Stimulated activated effector memory CD8-positive, alpha-beta T cell treated with anti-CD3 and anti-CD28 coated beads, Interleukin-12 subunit alpha, Interleukin-12 subunit beta, amount 100 ng/mL, for 72 hours (primary cell): ENCODE results near the gene C7orf57.
A peak's percentile ranks its signal among the peaks of the same experiment; 100 is the strongest.

Experiments used
- ATAC-seq: fragments of 150-1000 bp; cut with Tn5 transposase; 2 replicates; pipeline ENCODE4 v1.10.0; 2021
- DNase-seq, 2 donors: peaks; one replicate each; pipeline ENCODE4 v3.0.0; 2021 to 2022; ENCODE audit warnings: low spot score in 2 of 2
- H3K27ac Mint-ChIP-seq: one replicate; pipeline ENCODE4 v1.8.0; 2022; ENCODE audit warnings: mild to moderate bottlenecking, mixed read lengths
- H3K36me3 Mint-ChIP-seq: one replicate; pipeline ENCODE4 v1.8.0; 2022; ENCODE audit warnings: mild to moderate bottlenecking, mixed read lengths
- H3K4me1 Mint-ChIP-seq: one replicate; pipeline ENCODE4 v1.8.0; 2022; ENCODE audit warnings: mixed read lengths
- H3K4me3 Mint-ChIP-seq: one replicate; pipeline ENCODE4 v1.8.0; 2022; ENCODE audit warnings: mild to moderate bottlenecking, mixed read lengths
- H3K9me3 Mint-ChIP-seq: one replicate; pipeline ENCODE4 v1.8.0; 2022; ENCODE audit warnings: mixed read lengths

C7orf57 gene

DNA sequence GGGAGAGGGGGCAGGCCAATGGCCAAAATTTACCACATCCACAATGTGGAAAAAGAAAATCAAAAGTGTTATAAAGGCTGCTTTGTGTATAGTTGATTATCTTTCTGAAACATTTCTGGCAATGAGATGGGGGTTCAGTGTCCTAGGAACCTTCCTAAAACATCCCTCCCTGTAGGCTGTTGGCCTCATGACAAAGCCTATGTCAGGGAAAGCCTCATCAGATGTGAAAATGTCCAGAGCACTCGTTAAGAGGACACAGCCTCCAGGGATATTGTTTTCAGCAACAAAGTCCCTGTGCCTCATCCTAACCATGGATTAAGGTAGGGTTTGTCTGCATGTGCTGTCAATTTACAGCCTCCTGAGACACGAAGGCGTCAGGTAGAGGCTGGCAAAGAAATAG is 23.4 kb upstream of the C7orf57 start:
- H3K9me3 Mint-ChIP-seq: no peaks in the 10 kb centered on the region
- no peak overlapping the region for H3K4me3 Mint-ChIP-seq
- H3K36me3 Mint-ChIP-seq: no peaks in the 10 kb centered on the region
- ATAC-seq: no peak
- H3K27ac Mint-ChIP-seq: no peak overlapping the region
- no peaks in the 10 kb centered on the region for H3K4me1 Mint-ChIP-seq
- no peak for DNase-seq

DNA sequence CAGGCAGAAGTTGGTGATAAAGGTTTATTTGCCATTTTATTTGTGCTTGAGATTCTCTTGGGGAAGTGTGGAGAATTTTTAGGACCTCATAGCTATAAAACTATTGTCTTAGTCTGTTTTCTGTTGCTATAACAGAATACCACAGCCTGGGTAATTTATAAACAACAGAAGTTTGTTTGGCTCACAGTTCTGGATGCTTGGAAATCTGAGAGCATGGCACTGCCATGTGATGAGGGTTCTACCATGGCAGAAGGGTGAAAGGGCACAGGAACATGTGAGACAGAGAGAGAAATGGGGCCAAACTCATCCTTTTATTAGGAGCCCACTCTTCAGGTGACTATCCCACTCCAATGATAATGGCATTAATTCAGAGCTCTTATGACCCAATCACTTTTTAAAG is 18.7 kb upstream of the C7orf57 start:
- no peaks in the 10 kb centered on the region for H3K4me1 Mint-ChIP-seq
- no peak for ATAC-seq
- no peak overlapping the region for H3K4me3 Mint-ChIP-seq
- peaks cover 9% of the 10 kb centered on the region for H3K9me3 Mint-ChIP-seq
- no peak for DNase-seq
- H3K36me3 Mint-ChIP-seq: no peaks in the 10 kb centered on the region
- H3K27ac Mint-ChIP-seq: no peak overlapping the region

- no peak for ATAC-seq
- Mint-ChIP-seq H3K9me3 (peaks cover 12% of the 10 kb centered on the region), H3K4me3 (no peak overlapping the region), H3K4me1 (no peaks in the 10 kb centered on the region), H3K36me3 (no peaks in the 10 kb centered on the region), H3K27ac (no peak overlapping the region)
- DNase-seq: no peak
Observed at GRCh38 chr7:48017674-48018073, 17.7 kb upstream of the C7orf57 start.

DNA sequence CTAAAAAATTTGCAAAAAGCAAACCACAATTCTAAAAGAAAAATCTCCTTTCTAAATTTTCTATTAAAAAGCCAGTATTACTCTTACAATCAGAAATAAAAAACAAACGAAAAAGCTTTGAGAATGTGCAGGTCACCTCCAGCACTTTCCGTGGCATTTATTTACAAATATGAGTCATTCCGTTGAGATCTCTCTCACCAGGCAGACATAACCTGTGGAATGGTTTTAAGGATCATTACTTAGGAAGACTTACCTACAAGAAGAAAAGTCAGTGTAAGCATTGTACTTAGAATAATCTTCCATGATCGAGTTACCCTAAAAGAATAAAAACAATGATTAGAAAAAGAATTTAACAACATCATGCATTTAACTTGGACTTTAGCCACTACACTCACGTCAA is 9.7 kb upstream of the C7orf57 start:
- Mint-ChIP-seq H3K27ac (no peak overlapping the region), H3K36me3 (no peaks in the 10 kb centered on the region), H3K4me1 (no peaks in the 10 kb centered on the region), H3K9me3 (peaks cover 7% of the 10 kb centered on the region), H3K4me3 (no peak overlapping the region)
- DNase-seq (no peak), ATAC-seq (no peak)

- no peaks in the 10 kb centered on the region for H3K9me3 Mint-ChIP-seq
- no peak within 1 kb of the TSS for H3K4me3 Mint-ChIP-seq
- DNase-seq: no peak
- H3K27ac Mint-ChIP-seq: no peak within 1 kb of the TSS
- H3K4me1 Mint-ChIP-seq: no peaks in the 10 kb centered on the region
- H3K36me3 Mint-ChIP-seq: no peaks in the 10 kb centered on the region
- no peak for ATAC-seq
Observed at GRCh38 chr7:48028938-48029337, 6.4 kb upstream of the C7orf57 start, which contains the start of gene SUN3. Gene SUN3 (minus strand): TSS chr7:48029107. CDS start chr7:48028938, 169 bp downstream.

DNA sequence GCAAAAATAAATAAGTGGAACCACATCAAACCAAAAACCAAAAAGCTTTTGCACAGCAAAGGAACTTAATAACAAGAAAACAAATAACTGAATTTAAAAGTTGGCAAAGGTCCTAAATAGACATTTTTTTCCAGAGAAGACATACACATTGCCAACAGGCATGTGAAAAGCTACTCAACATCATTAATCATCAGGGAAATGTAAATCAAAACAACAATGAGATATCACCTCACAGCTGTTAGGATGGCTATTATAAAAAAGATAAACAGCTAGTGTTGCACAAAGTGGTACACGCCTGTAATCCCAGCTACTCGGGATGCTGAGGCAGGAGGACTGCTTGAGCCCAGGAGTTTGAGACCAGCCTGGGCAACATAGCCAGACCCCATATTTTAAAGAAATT is 4.2 kb upstream of the C7orf57 start:
- H3K4me1 Mint-ChIP-seq: peaks cover 7% of the 10 kb centered on the region
- H3K36me3 Mint-ChIP-seq: peaks cover 11% of the 10 kb centered on the region
- H3K27ac Mint-ChIP-seq: no peak overlapping the region
- H3K4me3 Mint-ChIP-seq: no peak overlapping the region
- DNase-seq: no peak
- ATAC-seq: no peak
- no peaks in the 10 kb centered on the region for H3K9me3 Mint-ChIP-seq

DNA sequence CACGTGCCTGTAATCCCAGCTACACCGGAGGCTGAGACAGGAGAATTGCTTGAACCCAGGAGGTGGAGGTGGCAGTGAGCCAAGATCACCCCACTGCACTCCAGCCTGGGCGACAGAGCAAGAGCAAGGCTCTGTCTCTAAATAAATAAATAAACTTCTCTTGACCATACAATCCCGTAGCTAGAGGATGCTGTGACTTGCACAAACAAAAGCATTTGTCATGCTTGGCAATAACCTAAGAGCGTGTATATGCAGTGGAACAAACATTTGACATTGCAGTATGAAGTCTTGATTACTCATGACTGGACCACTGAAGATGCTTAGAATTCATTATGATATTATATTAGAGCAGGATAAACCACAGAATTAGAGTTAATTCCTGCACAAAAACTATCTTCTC is 1.4 kb upstream of the C7orf57 start:
- ATAC-seq (no peak), DNase-seq (no peak)
- Mint-ChIP-seq H3K27ac (no peak overlapping the region), H3K4me3 (no peak overlapping the region), H3K36me3 (peaks cover 12% of the 10 kb centered on the region), H3K4me1 (peaks cover 12% of the 10 kb centered on the region), H3K9me3 (no peaks in the 10 kb centered on the region)

DNA sequence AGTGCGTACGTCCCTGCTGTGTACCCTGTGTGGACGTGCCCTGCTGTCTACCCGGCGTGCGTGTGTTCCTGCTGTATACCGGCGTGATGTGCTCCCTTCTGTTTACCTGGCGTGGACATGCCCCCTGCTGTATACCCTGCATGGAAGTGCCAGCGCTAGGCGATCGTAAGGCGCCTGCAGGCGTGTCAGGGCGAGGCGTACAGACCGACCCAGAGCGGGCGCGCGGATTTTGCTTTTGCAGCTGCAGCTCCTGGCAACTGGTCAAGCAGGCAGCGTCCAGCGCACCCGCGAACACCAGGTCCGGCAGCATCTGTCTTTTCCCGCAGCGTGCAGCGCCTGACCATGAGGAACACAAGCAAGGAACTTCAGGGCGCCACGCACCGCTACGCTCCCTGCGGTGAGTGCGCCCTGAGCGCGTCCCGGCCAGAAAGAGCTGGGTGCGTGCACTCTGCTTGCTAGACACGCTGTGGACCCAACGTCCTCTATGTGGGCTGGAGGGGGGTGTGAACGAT is 680 bp downstream of the C7orf57 start:
- peak; percentile 24 for ATAC-seq
- peak overlapping the region; percentile 18 for H3K27ac Mint-ChIP-seq

GRCh38 chr7:48038815-48039506 is 3.6 kb downstream of the C7orf57 start:
- DNase-seq: no peak
- ATAC-seq: no peak
- Mint-ChIP-seq H3K36me3 (peaks cover 19% of the 10 kb centered on the region), H3K9me3 (no peaks in the 10 kb centered on the region), H3K4me3 (no peak overlapping the region), H3K4me1 (peaks cover 47% of the 10 kb centered on the region), H3K27ac (no peak overlapping the region)

More for the DNA sequence above, 680 bp downstream of the C7orf57 start:
- DNase-seq: no peak
- Mint-ChIP-seq H3K4me1 (peaks cover 21% of the 10 kb centered on the region), H3K9me3 (no peaks in the 10 kb centered on the region), H3K4me3 (peak overlapping the region; percentile 81), H3K36me3 (peaks cover 13% of the 10 kb centered on the region)

GRCh38 chr7:48040944-48041652 is 5.8 kb downstream of the C7orf57 start:
- no peaks in the 10 kb centered on the region for H3K9me3 Mint-ChIP-seq
- ATAC-seq: peak; percentile 29
- H3K36me3 Mint-ChIP-seq: peaks cover 8% of the 10 kb centered on the region
- peak overlapping the region; percentile 91 for H3K27ac Mint-ChIP-seq
- H3K4me1 Mint-ChIP-seq: peaks cover 58% of the 10 kb centered on the region
- peak overlapping the region; percentile 54 for H3K4me3 Mint-ChIP-seq
- no peak for DNase-seq

DNA sequence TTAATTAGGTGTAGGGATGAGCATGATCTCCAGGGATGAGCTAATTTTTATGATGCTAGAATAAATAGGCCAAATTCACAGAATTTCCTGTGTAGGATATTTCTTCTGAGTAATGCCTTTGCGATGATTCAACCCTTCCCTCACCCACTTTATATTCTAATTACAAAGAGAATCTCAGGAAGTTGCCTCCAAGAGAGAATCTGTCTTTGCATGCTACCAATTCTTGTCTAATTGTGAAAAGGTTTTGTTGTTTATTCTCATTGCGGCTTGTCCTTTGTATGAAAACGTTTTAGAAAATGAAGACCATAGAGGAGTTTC is 6.3 kb downstream of the C7orf57 start:
- Mint-ChIP-seq H3K9me3 (no peaks in the 10 kb centered on the region), H3K27ac (peak overlapping the region; percentile 91), H3K36me3 (peaks cover 7% of the 10 kb centered on the region), H3K4me1 (peaks cover 56% of the 10 kb centered on the region), H3K4me3 (peak overlapping the region; percentile 54)
- DNase-seq (no peak), ATAC-seq (peak; percentile 72)

DNA sequence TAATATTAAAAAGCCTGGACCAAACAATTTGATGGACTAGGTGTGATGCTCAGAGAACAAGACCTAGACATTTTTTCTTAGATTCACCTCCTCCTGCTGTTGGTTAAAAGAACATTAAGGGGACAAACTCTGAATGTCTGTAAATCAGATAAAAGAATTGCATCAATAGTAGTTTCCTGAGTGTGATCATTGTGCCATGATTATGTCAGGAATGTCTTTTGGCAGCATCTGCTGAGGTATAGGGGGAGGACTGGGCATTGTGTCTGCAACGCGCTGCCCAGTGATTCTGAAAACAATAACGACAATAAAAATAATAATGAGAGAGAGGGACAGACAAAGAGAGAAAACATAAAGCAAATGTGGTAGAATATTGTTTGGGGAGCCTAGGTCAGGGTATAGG is 6.9 kb downstream of the C7orf57 start:
- H3K4me3 Mint-ChIP-seq: peak overlapping the region; percentile 54
- H3K9me3 Mint-ChIP-seq: no peaks in the 10 kb centered on the region
- peak overlapping the region; percentile 91 for H3K27ac Mint-ChIP-seq

GRCh38 chr7:48042636-48043035 is 7.3 kb downstream of the C7orf57 start:
- Mint-ChIP-seq H3K27ac (peak overlapping the region; percentile 91), H3K9me3 (no peaks in the 10 kb centered on the region), H3K36me3 (peaks cover 7% of the 10 kb centered on the region), H3K4me3 (peak overlapping the region; percentile 54), H3K4me1 (peaks cover 56% of the 10 kb centered on the region)
- ATAC-seq: no peak
- no peak for DNase-seq

More for the DNA sequence above, 6.9 kb downstream of the C7orf57 start:
- peaks cover 56% of the 10 kb centered on the region for H3K4me1 Mint-ChIP-seq
- ATAC-seq (no peak), DNase-seq (no peak)
- peaks cover 7% of the 10 kb centered on the region for H3K36me3 Mint-ChIP-seq

- Mint-ChIP-seq H3K4me1 (peaks cover 68% of the 10 kb centered on the region), H3K36me3 (peaks cover 7% of the 10 kb centered on the region), H3K4me3 (peak overlapping the region; percentile 36), H3K27ac (peak overlapping the region; percentile 81), H3K9me3 (no peaks in the 10 kb centered on the region)
- DNase-seq (no peak), ATAC-seq (no peak)
Observed at GRCh38 chr7:48045195-48045765, 9.9 kb downstream of the C7orf57 start.

GRCh38 chr7:48046458-48046857 is 11.1 kb downstream of the C7orf57 start:
- H3K27ac Mint-ChIP-seq: peak overlapping the region; percentile 81
- H3K4me3 Mint-ChIP-seq: peak overlapping the region; percentile 36
- ATAC-seq: peak; percentile 27
- no peaks in the 10 kb centered on the region for H3K9me3 Mint-ChIP-seq
- H3K4me1 Mint-ChIP-seq: peaks cover 57% of the 10 kb centered on the region
- no peak for DNase-seq
- peaks cover 2% of the 10 kb centered on the region for H3K36me3 Mint-ChIP-seq

DNA sequence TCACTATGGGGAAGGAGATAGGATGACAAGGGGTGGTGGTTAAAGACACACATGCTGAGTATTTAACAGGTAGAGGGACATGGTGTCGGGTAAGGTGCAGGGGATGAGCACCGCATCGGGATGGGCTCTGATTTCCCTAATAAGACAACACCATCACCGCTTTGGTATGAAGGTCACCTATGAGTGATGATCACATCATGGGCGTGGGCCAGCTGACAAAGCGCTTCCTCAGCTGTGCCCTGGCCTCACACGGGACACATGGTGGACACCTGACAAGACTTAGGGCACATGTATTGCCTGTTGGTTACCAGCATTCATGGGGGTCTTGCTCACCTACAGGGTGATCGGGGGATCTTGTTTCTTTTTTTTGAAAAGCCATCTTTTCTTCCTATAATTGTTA is 12.8 kb downstream of the C7orf57 start:
- DNase-seq (no peak), ATAC-seq (no peak)
- Mint-ChIP-seq H3K4me3 (no peak overlapping the region), H3K27ac (no peak overlapping the region), H3K36me3 (peaks cover 6% of the 10 kb centered on the region), H3K9me3 (no peaks in the 10 kb centered on the region), H3K4me1 (peaks cover 55% of the 10 kb centered on the region)
